HUES6 (cell line): ENCODE measurements around the gene ST6GALNAC6.

Experiments
- H3K27ac ChIP-seq: 2 replicates; pipeline ENCODE4 v1.7.0; 2013; ENCODE audit warnings: low read depth, mild to moderate bottlenecking, low read length, inconsistent platforms
- H3K27me3 ChIP-seq: 2 replicates; pipeline ENCODE4 v1.6.1; 2013; ENCODE audit warnings: low read length; ENCODE audit not compliant: control insufficient read depth, insufficient read depth
- H3K36me3 ChIP-seq: 2 replicates; pipeline ENCODE4 v1.6.1; 2013; ENCODE audit warnings: low read length; ENCODE audit not compliant: control insufficient read depth, insufficient read depth
- H3K4me1 ChIP-seq: 2 replicates; pipeline ENCODE4 v1.6.1; 2013; ENCODE audit warnings: low read length; ENCODE audit not compliant: control insufficient read depth, insufficient read depth
- H3K4me3 ChIP-seq: 2 replicates; pipeline ENCODE4 v1.5.1; 2013; ENCODE audit warnings: low read depth, low read length
- H3K9ac ChIP-seq: one replicate; pipeline ENCODE4 v1.6.1; 2013; ENCODE audit warnings: mild to moderate bottlenecking, low read length
- H3K9me3 ChIP-seq: 2 replicates; pipeline ENCODE4 v1.6.1; 2013; ENCODE audit warnings: low read depth, low read length; ENCODE audit not compliant: control insufficient read depth, insufficient read depth

The ST6GALNAC6 gene

GRCh38 chr9:127868278-127868902, 31.0 kb downstream of the ST6GALNAC6 start:
- Histone ChIP-seq H3K9ac (no peak overlapping the region), H3K36me3 (0 out of 2 replicates have a peak, but pooled peaks cover 2% of the 10 kb centered on the region), H3K4me1 (no peaks in the 10 kb centered on the region), H3K27me3 (no peaks in the 10 kb centered on the region), H3K9me3 (no peaks in the 10 kb centered on the region), H3K4me3 (no peak overlapping the region), H3K27ac (no peak overlapping the region)

- Histone ChIP-seq H3K9me3 (no peaks in the 10 kb centered on the region), H3K4me1 (peaks cover 4% of the 10 kb centered on the region; the same call in 1 of the 2 replicates), H3K27me3 (no peaks in the 10 kb centered on the region), H3K27ac (0 out of 2 replicates have a peak overlapping the region, but pooled peaks have one; percentile 44), H3K4me3 (no peak overlapping the region), H3K36me3 (0 out of 2 replicates have a peak, but pooled peaks cover 2% of the 10 kb centered on the region), H3K9ac (no peak overlapping the region)
Observed at GRCh38 chr9:127867356-127868277, 31.8 kb downstream of the ST6GALNAC6 start.

- Histone ChIP-seq H3K27ac (no peak overlapping the region), H3K4me1 (peaks cover 9% of the 10 kb centered on the region; the same call in 1 of the 2 replicates), H3K27me3 (no peaks in the 10 kb centered on the region), H3K9me3 (no peaks in the 10 kb centered on the region), H3K4me3 (no peak overlapping the region), H3K9ac (no peak overlapping the region), H3K36me3 (0 out of 2 replicates have a peak, but pooled peaks cover 2% of the 10 kb centered on the region)
Observed at GRCh38 chr9:127866535-127866934, 32.9 kb downstream of the ST6GALNAC6 start.

GRCh38 chr9:127865645-127866464, 33.5 kb downstream of the ST6GALNAC6 start:
- H3K27me3 ChIP-seq = no peaks in the 10 kb centered on the region
- no peaks in the 10 kb centered on the region for H3K36me3 ChIP-seq
- peaks cover 9% of the 10 kb centered on the region; the same call in 1 of the 2 replicates for H3K4me1 ChIP-seq
- H3K4me3 ChIP-seq = no peak overlapping the region
- no peak overlapping the region for H3K27ac ChIP-seq
- H3K9ac ChIP-seq = no peak overlapping the region
- H3K9me3 ChIP-seq = no peaks in the 10 kb centered on the region

GRCh38 chr9:127863191-127863621, 36.2 kb downstream of the ST6GALNAC6 start:
- Histone ChIP-seq H3K4me1 (peaks cover 9% of the 10 kb centered on the region; the same call in 1 of the 2 replicates), H3K9ac (no peak overlapping the region)

GRCh38 chr9:127862075-127863011, 37.1 kb downstream of the ST6GALNAC6 start:
- Histone ChIP-seq H3K9ac (no peak overlapping the region), H3K9me3 (no peaks in the 10 kb centered on the region), H3K36me3 (no peaks in the 10 kb centered on the region), H3K4me3 (no peak overlapping the region), H3K27ac (no peak overlapping the region), H3K27me3 (no peaks in the 10 kb centered on the region), H3K4me1 (peaks cover 9% of the 10 kb centered on the region; the same call in 1 of the 2 replicates)

More at GRCh38 chr9:127863191-127863621, 36.2 kb downstream of the ST6GALNAC6 start:
- no peaks in the 10 kb centered on the region for H3K27me3 ChIP-seq
- H3K4me3 ChIP-seq = no peak overlapping the region
- no peak overlapping the region for H3K27ac ChIP-seq
- H3K36me3 ChIP-seq = no peaks in the 10 kb centered on the region
- no peaks in the 10 kb centered on the region for H3K9me3 ChIP-seq

GRCh38 chr9:127860779-127861178, 38.6 kb downstream of the ST6GALNAC6 start:
- no peak overlapping the region for H3K27ac ChIP-seq
- peaks cover 9% of the 10 kb centered on the region; the same call in 1 of the 2 replicates for H3K4me1 ChIP-seq
- H3K9me3 ChIP-seq = no peaks in the 10 kb centered on the region
- H3K9ac ChIP-seq = no peak overlapping the region
- H3K36me3 ChIP-seq = no peaks in the 10 kb centered on the region
- no peak overlapping the region for H3K4me3 ChIP-seq
- no peaks in the 10 kb centered on the region for H3K27me3 ChIP-seq

GRCh38 chr9:127860260-127860659, 39.1 kb downstream of the ST6GALNAC6 start:
- no peak overlapping the region for H3K27ac ChIP-seq
- H3K9ac ChIP-seq = no peak overlapping the region
- H3K4me3 ChIP-seq = no peak overlapping the region
- H3K36me3 ChIP-seq = no peaks in the 10 kb centered on the region
- H3K9me3 ChIP-seq = no peaks in the 10 kb centered on the region
- no peaks in the 10 kb centered on the region for H3K27me3 ChIP-seq
- peaks cover 9% of the 10 kb centered on the region; the same call in 1 of the 2 replicates for H3K4me1 ChIP-seq

- H3K9ac ChIP-seq = no peak overlapping the region
- peaks cover 24% of the 10 kb centered on the region; the same call in 1 of the 2 replicates for H3K4me1 ChIP-seq
- H3K4me3 ChIP-seq = no peak overlapping the region
- H3K27ac ChIP-seq = no peak overlapping the region
- H3K9me3 ChIP-seq = no peaks in the 10 kb centered on the region
- no peaks in the 10 kb centered on the region for H3K27me3 ChIP-seq
- H3K36me3 ChIP-seq = no peaks in the 10 kb centered on the region
Observed at GRCh38 chr9:127858041-127858512, 41.3 kb downstream of the ST6GALNAC6 start.
